Stimulated activated CD4-positive, alpha-beta T cell treated with anti-CD3 and anti-CD28 coated beads, Interleukin-2, amount 100 ng/mL, for 48 hours (primary cell): ENCODE data around the gene TENM3.

ENCODE experiments used
- DNase-seq, 2 donors: peaks; one replicate each; pipeline ENCODE4 v3.0.0-alpha.2; 2020

The TENM3 gene

GRCh38 chr4:182828360-182829025 is 585.3 kb downstream of the TENM3 start:
- no peak for DNase-seq

- DNase-seq, result no peak
Observed at GRCh38 chr4:182829196-182829595, 586.0 kb downstream of the TENM3 start.

DNA sequence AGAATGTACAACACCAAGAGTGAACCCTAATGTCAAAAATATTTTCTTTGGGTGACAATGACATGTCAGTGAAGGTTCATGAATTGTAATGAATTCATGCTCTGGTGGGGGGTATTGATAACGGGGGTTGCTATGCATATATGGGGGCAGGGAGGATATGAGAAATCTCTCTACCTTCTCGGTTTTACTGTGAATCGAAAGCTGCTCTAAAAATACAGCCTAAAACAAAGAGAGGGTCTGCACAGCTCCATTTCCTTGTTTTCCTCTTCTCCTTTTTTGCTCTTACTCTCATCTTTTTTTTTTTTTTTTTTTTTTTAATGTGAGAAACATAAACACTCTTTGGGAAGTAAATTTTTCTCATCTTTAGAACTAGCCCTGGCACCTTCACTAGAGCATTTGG is 588.2 kb downstream of the TENM3 start:
- no peak for DNase-seq

- no peak for DNase-seq
Observed at GRCh38 chr4:182832352-182833120, 589.3 kb downstream of the TENM3 start.

GRCh38 chr4:182835006-182835740 is 592.0 kb downstream of the TENM3 start:
- DNase-seq, result no peak

DNA sequence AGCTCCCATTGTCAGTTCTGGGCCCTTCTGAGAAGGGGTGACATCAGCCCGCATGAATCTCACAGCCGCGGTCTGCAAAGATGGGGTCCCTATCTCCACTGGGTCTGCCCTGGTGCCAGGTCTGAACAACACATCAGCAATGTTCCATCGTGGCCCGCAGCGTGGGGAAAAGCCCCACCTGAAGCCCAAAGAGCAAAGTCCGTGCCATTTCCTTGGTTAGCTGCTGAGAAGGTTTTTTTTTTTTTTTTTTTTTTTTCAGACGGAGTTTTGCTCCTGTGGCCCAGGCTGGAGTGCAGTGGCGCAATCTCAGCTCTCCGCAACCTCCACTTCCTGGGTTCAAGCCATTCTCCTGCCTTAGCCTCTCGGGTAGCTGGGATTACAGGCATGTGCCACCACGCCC is 594.6 kb downstream of the TENM3 start:
- no peak for DNase-seq

DNA sequence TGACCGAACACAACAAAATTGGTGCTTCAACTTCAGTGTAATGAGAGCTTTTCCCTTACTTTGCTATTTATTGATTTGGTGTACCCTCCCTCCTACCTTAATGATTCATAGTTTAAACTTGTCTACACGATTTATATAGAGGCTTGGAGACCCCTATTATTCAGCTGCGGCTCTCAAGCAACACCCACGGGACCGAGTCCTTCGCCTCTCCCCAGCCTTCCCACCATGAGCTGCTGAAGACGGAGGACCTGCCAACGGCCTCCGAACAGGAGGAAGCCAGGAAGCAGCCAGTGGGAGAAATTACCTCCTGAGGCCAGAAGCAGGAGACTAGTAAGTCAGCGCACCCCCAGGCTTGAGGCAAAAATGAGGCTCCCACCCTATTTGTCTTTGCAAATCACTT is 595.3 kb downstream of the TENM3 start:
- DNase-seq, result no peak

GRCh38 chr4:182839256-182839655 is 596.1 kb downstream of the TENM3 start:
- DNase-seq, result no peak

DNA sequence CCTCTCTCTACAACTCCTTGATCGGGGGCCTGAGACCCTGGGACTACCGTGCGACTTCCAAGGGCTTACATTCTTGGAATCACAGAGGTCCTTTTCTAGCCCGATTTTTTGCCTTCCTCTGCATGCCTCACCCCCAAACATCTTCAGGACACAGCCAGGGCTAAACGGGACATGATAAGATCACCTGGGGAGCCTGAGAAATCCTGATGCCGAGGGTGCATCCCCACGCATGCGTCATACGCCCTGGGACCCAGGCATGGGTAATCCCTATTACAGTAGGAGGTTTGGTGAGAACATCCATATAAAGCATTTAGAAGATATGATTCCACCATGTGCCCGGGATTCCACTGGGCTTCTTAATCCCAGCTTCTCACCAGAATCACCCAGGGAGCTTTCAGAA is 596.9 kb downstream of the TENM3 start:
- no peak for DNase-seq

DNA sequence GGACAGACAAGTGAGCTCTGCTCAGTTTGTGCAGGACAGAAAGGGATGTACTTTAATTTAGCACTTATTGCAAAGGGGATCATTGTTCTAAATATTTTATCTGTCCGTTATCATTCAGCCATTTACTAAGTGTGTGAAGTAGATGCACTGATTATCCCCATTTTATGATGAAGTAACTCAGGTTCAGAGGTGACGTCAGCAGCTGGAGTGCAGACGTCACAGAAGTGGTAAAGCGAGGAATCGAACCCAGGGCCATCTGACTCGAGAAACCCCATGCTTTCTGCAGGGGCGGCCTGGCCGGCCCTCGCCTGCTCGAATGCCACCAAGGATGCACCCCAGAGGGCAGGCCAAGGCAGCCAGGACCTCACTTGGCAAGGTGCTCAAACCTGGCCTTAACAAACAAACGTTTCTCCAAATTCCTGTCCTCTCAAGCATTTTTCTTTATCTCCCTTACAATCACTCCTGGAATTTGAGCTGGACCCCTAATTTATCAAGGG is 599.0 kb downstream of the TENM3 start:
- DNase-seq, result no peak

GRCh38 chr4:182842759-182843390 is 599.7 kb downstream of the TENM3 start:
- no peak for DNase-seq

DNA sequence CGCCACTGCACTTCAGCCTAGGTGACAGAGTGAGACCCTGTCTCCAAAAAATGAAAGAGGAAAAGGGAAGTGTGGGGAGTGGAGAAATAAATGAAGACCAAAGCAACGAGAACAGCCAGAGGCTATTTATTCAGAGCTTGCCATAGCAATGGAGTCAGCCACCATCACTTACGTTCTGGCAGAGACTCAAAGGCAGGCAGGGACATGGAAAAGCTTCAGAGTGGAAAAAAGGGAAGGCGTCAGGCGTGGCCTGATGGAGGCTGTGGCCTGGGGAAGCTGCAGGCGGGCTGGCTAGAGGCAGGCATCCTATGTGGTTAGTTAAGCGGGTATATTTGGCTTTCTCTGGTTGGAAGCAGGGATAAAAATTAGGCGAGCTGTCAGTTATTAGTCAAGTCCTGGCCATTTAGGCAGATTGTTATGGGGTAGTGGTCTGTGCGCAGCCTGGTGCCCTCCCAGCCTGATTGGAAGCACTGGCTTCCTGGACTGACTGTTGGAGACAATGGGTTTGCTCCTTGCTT is 600.7 kb downstream of the TENM3 start:
- DNase-seq, result no peak

DNA sequence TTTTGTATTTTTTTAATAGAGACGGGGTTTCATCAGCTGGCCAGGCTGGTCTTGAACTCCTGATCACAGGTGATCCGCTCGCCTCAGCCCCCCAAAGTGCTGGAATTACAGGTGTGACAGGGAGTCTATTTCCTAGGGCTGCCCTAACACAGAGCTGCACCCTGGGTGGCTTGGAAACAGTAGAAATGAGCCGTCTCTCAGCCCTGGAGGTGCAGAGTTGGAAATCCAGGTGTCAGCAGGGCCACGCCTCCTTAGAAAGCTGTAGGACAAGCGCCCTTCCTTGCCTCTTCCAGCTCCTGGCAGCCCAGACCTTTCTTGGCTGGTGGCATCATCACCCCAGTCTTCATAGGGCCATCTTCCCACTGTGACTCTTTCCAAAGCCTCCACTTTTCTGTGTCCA is 602.4 kb downstream of the TENM3 start:
- DNase-seq, result no peak

GRCh38 chr4:182846036-182846435 is 602.8 kb downstream of the TENM3 start:
- no peak for DNase-seq

DNA sequence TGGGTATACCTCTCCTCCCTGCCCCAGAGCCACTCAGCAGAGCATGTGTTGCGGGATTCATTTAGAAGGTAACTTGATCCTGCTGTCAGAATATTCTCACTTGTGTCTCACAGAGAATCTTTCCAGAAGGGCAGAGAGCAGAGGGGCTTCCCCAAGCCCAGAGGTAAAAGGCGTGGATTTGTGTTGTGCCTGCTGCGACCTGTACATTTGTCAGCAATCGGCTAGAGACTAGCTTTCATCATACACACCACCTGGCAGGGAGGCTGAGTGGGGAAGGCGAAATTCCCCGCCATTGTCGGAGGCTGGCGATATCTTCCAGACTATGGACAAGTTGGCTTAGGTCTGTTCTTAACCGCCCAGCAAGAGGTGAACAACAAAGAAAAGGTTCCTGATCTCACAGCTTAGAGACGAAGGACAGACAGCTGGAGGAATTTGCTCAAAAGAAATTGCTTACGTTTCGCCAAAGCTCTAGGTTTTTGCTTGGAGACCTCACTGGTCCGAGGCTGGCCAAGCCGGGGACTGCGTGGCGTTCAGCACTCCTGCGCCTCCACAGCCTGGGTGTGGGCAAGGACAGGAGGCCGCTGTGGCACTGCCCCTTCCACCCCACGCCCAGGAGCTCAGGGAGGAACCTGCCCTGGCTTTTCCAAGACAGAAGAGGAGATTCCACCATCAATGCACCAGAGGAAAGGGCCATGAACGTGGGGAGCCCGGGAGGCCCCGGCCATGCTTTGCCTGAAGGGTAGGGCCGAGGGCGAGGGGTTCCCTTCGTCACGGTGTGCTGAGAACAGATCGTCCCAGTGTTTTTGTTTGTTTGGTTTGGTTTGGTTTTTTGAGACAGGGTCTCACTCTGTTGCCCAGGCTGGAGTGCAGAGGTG is 604.6 kb downstream of the TENM3 start:
- DNase-seq, result no peak

- no peak for DNase-seq
Observed at GRCh38 chr4:182848685-182849084, 605.5 kb downstream of the TENM3 start.
